Esophagus muscularis mucosa (tissue), 4 donors: ENCODE results near the gene EPHB2.

Source experiments
- EP300 ChIP-seq: sonication (generic); formaldehyde crosslinking; IDR thresholded peaks from one replicate; pipeline ENCODE4 v1.6.1; 2017; ENCODE audit warnings: antibody characterized with exemption
- POLR2A ChIP-seq: fragments of 450-650 bp; IDR thresholded peaks from one replicate; pipeline ENCODE4 v1.6.1; 2017; ENCODE audit warnings: antibody characterized with exemption, moderate library complexity, mild to moderate bottlenecking, low read depth
- POLR2AphosphoS5 ChIP-seq, 2 donors: sonication (generic); formaldehyde crosslinking; IDR thresholded peaks; one replicate each; pipeline ENCODE4 v1.6.1; 2017; ENCODE audit warnings: antibody characterized with exemption in 2 of 2
- TF ChIP-seq, protein P1 (sequence below), 3 experiments: fragments of 200-600 bp in 2 of 3; fragments of 450-650 bp in 1 of 3; sonication (generic) in 2 of 3; IDR thresholded peaks; one replicate each; pipeline ENCODE4 v1.5.1; 2017 to 2019; ENCODE audit warnings: antibody characterized with exemption in 3 of 3, mild to moderate bottlenecking in 2 of 3, moderate library complexity in 1 of 3

DNA sequence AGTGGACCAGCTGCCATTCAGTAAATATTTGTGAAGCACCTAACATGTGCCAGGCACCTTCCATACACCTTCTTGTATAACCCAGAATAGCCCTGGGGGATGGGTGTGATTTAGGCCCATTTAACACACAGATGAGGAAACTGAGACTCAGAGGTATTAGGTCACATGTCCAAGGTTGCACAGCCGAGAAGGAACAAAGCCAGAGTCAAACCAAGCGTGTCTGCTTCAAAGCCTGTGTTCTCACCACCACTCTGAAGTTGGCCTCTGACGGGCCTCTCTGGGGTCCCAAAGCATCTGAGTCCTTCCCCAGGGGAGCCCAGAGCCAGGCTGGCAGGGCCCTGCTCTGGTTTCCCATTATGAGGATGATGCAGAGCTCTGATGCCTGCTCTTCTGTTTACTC lies 196.9 kb downstream of the EPHB2 start:
- no peak for TF ChIP-seq EP300
- TF ChIP-seq, protein P1, sequence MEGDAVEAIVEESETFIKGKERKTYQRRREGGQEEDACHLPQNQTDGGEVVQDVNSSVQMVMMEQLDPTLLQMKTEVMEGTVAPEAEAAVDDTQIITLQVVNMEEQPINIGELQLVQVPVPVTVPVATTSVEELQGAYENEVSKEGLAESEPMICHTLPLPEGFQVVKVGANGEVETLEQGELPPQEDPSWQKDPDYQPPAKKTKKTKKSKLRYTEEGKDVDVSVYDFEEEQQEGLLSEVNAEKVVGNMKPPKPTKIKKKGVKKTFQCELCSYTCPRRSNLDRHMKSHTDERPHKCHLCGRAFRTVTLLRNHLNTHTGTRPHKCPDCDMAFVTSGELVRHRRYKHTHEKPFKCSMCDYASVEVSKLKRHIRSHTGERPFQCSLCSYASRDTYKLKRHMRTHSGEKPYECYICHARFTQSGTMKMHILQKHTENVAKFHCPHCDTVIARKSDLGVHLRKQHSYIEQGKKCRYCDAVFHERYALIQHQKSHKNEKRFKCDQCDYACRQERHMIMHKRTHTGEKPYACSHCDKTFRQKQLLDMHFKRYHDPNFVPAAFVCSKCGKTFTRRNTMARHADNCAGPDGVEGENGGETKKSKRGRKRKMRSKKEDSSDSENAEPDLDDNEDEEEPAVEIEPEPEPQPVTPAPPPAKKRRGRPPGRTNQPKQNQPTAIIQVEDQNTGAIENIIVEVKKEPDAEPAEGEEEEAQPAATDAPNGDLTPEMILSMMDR (IDR thresholded peaks at IDR 0.05), result no peak
- TF ChIP-seq POLR2A, result no peak
- no peak for TF ChIP-seq POLR2AphosphoS5 (IDR thresholded peaks at IDR 0.05)
